Nephron progenitor cell (in vitro differentiated cells): ENCODE data around the gene TBC1D22A.

Source experiments
- DNase-seq: peaks from one replicate; pipeline ENCODE4 v3.0.0; 2021
- H3K27ac Mint-ChIP-seq: 2 replicates; pipeline ENCODE4 v1.8.0; 2021; ENCODE audit warnings: mild to moderate bottlenecking, moderate library complexity, mixed read lengths
- H3K27me3 Mint-ChIP-seq: 2 replicates; pipeline ENCODE4 v1.8.0; 2021; ENCODE audit warnings: mild to moderate bottlenecking, low read depth, mixed read lengths; ENCODE audit not compliant: poor library complexity
- H3K36me3 Mint-ChIP-seq: 2 replicates; pipeline ENCODE4 v1.8.0; 2021; ENCODE audit warnings: low read depth, mixed read lengths
- H3K4me1 Mint-ChIP-seq: 2 replicates; pipeline ENCODE4 v1.8.0; 2021; ENCODE audit warnings: mixed read lengths
- H3K4me3 Mint-ChIP-seq: 2 replicates; pipeline ENCODE4 v1.8.0; 2021; ENCODE audit warnings: mild to moderate bottlenecking, moderate library complexity, mixed read lengths
- H3K9me3 Mint-ChIP-seq: 2 replicates; pipeline ENCODE4 v1.8.0; 2021; ENCODE audit warnings: mild to moderate bottlenecking, moderate library complexity, mixed read lengths
- CTCF ChIP-seq: fragments of 200-600 bp; sonication (generic); IDR thresholded peaks from 2 replicates; pipeline ENCODE4 v1.5.0; 2021; ENCODE audit warnings: antibody characterized with exemption

The TBC1D22A gene

GRCh38 chr22:46824344-46824909 is 62.0 kb downstream of the TBC1D22A start:
- no peak for DNase-seq
- peaks cover 72% of the 10 kb centered on the region for H3K36me3 Mint-ChIP-seq
- no peak for TF ChIP-seq CTCF
- H3K27ac Mint-ChIP-seq, result peak overlapping the region; percentile 23
- H3K4me1 Mint-ChIP-seq, result peaks cover 17% of the 10 kb centered on the region
- peaks cover 20% of the 10 kb centered on the region for H3K9me3 Mint-ChIP-seq
- peaks cover 3% of the 10 kb centered on the region for H3K27me3 Mint-ChIP-seq
- H3K4me3 Mint-ChIP-seq, result no peak overlapping the region

- no peak for DNase-seq
- H3K36me3 Mint-ChIP-seq, result peaks cover 66% of the 10 kb centered on the region
Observed at GRCh38 chr22:46824980-46825544, 62.6 kb downstream of the TBC1D22A start.

GRCh38 chr22:46826438-46827135 is 64.1 kb downstream of the TBC1D22A start:
- Mint-ChIP-seq H3K27ac (no peak overlapping the region), H3K9me3 (peaks cover 1% of the 10 kb centered on the region), H3K4me3 (no peak overlapping the region), H3K27me3 (peaks cover 3% of the 10 kb centered on the region), H3K4me1 (peaks cover 34% of the 10 kb centered on the region), H3K36me3 (peaks cover 59% of the 10 kb centered on the region)
- DNase-seq, result no peak
- TF ChIP-seq CTCF, result no peak

More at GRCh38 chr22:46824980-46825544, 62.6 kb downstream of the TBC1D22A start:
- no peak overlapping the region for H3K4me3 Mint-ChIP-seq
- peaks cover 23% of the 10 kb centered on the region for H3K4me1 Mint-ChIP-seq
- TF ChIP-seq CTCF, result no peak
- peaks cover 15% of the 10 kb centered on the region for H3K9me3 Mint-ChIP-seq
- no peak overlapping the region for H3K27ac Mint-ChIP-seq
- H3K27me3 Mint-ChIP-seq, result peaks cover 3% of the 10 kb centered on the region

- DNase-seq, result peak; percentile 39
- Mint-ChIP-seq H3K4me1 (peaks cover 34% of the 10 kb centered on the region), H3K9me3 (no peaks in the 10 kb centered on the region), H3K4me3 (no peak overlapping the region), H3K27me3 (peaks cover 3% of the 10 kb centered on the region), H3K27ac (no peak overlapping the region), H3K36me3 (peaks cover 57% of the 10 kb centered on the region)
- TF ChIP-seq CTCF, result peak; percentile 26
Observed at GRCh38 chr22:46827136-46827780, 64.8 kb downstream of the TBC1D22A start.

GRCh38 chr22:46827781-46828180 is 65.3 kb downstream of the TBC1D22A start:
- no peak overlapping the region for H3K27ac Mint-ChIP-seq
- H3K36me3 Mint-ChIP-seq, result peaks cover 56% of the 10 kb centered on the region
- TF ChIP-seq CTCF, result no peak
- no peaks in the 10 kb centered on the region for H3K9me3 Mint-ChIP-seq
- peaks cover 3% of the 10 kb centered on the region for H3K27me3 Mint-ChIP-seq
- H3K4me1 Mint-ChIP-seq, result peaks cover 34% of the 10 kb centered on the region
- DNase-seq, result no peak
- H3K4me3 Mint-ChIP-seq, result no peak overlapping the region
